B cell (primary cell): Measurements from ENCODE around the gene XYLT1.

Experiments used
- EZH2 ChIP-seq: IDR thresholded peaks from 2 replicates; pipeline ENCODE4 v1.6.1; 2012; ENCODE audit warnings: borderline replicate concordance, low read depth, mild to moderate bottlenecking, moderate library complexity, low read length; ENCODE audit not compliant: insufficient read depth, poor library complexity, severe bottlenecking
- TF ChIP-seq, protein P1 (sequence below): fragments of 200-600 bp; IDR thresholded peaks from one replicate; pipeline ENCODE4 v1.8.0; 2022; ENCODE audit warnings: antibody characterized with exemption, mild to moderate bottlenecking

DNA sequence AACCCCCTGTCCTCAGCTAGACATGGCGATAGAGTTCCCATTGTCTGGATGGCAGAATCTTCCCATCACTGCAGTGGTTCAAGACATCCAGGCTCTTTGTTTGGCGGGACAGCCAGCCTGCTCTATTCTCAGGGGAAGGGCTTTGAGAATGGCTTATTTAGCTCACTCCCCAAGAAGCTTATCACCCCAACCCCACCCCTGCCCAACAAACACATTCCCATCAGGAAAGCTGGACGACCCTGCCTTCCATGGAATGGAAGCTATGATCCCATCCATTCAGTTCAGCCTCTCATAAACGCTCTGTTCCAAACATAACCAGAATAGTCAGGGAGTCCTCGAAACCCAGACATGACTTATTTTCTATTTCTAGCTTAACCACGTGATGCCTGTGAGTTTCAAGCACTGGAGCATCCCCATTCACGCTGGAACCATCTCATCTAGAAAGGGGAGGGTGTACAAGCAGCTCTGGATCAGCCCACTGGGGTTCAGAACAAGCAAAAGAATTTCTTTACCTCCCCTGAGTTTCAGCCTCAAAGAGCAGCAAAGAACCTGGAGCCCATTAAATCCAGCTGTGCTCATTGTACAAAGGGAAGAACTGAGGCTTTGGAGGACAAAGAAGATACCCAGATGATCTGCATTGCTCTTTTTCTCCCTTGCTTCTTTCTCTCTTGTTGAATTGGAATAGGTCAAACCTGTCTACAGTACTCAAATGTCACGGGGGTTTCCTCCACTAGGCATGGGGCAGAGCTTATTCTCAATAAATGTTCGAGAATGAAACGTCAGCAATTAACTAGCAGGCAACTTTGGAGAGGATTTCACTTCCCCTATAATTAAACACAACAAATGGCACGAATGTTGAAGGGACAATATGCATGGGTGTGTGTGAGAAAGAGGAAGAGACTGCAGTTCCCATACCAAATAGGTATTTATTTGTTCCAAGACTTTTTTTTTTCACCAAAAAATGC is 93.1 kb downstream of the XYLT1 start:
- TF ChIP-seq, protein P1, sequence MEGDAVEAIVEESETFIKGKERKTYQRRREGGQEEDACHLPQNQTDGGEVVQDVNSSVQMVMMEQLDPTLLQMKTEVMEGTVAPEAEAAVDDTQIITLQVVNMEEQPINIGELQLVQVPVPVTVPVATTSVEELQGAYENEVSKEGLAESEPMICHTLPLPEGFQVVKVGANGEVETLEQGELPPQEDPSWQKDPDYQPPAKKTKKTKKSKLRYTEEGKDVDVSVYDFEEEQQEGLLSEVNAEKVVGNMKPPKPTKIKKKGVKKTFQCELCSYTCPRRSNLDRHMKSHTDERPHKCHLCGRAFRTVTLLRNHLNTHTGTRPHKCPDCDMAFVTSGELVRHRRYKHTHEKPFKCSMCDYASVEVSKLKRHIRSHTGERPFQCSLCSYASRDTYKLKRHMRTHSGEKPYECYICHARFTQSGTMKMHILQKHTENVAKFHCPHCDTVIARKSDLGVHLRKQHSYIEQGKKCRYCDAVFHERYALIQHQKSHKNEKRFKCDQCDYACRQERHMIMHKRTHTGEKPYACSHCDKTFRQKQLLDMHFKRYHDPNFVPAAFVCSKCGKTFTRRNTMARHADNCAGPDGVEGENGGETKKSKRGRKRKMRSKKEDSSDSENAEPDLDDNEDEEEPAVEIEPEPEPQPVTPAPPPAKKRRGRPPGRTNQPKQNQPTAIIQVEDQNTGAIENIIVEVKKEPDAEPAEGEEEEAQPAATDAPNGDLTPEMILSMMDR, result no peak
- TF ChIP-seq EZH2, result no peak
